Measurements from ENCODE around the gene SGIP1. TPM values are rescaled to one million over a fixed set of nuclear protein-coding genes. Genes with fewer than 3 reads are reported as not detected.
"Not testable (repeated sequence)": the region's sequence is repeated elsewhere in the genome, so short reads cannot be mapped to it uniquely, and the experiment has no call there.

Gene SGIP1
- polyA plus RNA-seq, 3 donors, result 11.7 to 18.5 (median 17.4) TPM

DNA sequence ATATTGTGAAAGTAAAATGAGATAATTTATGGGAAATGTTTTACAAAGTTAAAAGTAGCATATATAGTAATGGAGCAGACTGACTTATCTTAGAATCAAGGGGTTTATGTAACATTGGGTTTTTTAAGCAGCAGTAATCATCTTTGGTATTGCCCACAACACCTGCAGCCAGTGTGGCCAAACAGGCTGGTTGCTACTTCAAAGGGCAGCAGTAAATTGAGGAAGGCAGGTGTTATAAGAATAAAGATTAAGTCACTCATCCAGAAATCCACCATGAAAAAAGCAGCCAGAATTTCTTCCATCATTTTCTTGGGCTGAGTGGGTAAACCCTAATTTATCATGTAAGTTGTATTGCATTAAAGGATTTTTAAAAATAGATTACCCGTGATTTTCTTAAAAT, 235.0 kb downstream of the SGIP1 start:
- no peak for DNase-seq

DNA sequence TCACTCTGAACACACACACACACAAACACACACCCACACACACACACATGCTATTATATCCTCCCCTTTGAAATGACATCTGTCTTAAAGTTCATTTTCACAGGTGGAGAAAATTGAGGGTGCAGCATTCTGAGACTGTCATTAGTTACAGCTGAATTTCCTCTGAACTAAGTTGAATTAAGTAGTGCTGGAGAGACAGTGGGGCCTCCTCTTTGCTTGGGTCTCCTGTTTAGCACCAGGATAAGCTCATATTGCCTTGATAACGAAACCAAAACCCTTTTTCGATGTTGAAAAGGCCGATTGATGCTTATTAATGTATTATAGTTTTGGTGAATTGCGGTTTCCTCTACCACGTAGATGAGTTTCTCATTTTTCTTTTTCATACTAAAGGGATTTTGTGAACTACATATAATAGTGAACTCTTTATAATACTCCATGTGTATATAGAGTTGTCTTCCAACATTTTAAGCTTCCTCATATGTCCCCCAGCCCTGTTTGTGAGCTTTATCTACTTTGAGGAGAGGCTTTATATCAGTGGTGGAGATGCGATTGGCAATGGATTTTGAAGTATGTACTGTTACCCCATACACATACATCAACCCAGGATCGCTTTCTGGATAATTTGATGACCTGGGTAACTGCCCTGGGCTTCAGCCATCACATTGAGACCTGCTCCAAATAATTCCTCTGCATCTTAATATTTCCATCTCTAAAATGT, 235.7 kb downstream of the SGIP1 start:
- DNase-seq, result no peak

DNA sequence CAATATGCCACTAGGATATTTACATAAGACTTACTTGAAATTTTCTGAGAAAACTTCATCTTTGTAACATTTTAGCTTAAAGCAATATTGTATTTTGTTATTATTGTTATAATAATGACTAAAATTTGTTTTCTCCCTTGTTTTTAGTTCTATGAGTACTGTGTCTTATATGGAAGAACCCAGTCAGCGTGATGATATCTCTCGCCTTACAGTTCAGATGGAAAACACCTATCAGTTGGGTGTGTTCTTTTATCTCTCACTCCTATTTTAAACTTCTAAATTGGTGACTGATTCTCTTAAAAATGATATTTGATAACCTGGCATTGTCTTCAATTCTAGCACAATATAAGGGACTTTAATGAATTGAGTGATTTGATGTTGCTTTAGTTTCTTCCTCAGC, 236.3 kb downstream of the SGIP1 start:
- no peak for DNase-seq

DNA sequence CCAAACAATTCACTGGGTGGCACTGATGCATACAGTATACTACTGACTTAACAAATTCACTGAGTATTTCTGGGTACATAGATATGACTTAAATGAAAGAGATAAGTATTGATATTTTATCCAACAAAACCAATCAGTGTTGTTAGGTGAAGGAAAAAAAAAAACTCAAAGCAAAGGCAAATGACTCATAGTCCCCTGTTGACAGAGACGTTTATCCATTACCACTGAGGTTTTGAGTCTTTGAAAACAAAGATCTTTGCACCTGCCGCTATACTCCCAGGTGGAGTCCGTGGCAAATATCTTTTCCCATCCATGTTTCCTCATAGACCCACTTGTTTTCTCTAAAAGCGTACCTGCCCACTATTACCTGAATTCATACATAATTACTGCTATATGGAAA, 236.7 kb downstream of the SGIP1 start:
- DNase-seq, result no peak

DNA sequence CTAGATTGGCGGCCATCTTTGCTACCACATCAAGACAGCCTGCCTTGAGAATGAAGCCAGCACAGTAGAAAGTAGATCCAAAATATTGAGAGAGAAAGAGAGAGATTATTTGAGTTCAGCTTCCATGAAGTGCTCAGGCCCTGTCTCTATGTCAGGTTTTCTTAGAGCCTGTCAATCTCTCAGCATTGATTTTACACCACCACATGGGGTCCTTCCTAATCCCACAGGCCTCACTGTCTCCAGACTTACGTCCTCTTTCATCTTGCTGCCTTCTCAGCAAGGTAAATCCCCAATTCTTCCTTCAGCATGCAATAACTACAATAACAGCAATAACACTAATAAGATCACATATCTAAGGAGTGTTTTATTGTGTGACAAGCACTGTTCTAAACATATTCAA, 239.3 kb downstream of the SGIP1 start:
- no peak for DNase-seq

DNA sequence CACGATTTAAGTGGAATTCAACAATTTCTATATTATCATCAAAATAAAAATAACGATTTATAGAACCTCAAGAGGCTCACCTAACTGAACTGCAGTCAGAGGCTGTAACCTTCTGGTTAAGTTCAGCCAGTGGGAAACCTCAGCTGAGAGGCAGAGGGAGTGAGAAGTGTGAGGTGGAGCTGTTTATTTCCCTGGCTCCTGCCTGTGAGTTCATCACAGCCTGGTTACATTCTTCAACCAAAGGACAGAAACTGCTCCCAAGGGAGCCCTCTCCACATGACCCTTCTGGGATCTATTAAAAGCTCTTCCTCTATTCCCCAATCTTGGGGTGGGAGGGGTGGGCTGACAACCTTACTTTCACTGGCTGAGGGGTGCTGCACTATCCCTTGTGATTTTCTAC, 240.5 kb downstream of the SGIP1 start:
- no peak for DNase-seq

DNA sequence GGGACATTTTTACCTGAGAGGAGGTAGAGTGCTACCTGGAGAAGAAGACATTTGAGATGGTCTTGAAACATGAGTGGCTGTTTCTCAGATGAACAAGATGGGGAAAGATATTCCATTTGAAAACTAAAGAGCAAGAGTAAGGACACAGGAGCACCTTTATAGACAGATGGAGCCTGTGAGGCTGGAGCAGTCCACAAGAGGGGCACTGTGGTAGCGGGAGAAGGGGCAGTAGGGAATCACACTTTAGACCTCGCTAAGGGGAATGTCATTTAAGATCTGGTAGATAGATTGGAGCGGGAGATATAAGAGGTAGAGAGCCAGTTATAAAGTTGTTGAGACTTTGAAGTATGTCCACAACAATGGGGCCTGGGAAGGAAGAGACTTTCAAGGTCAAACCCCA, 241.7 kb downstream of the SGIP1 start:
- no peak for DNase-seq

DNA sequence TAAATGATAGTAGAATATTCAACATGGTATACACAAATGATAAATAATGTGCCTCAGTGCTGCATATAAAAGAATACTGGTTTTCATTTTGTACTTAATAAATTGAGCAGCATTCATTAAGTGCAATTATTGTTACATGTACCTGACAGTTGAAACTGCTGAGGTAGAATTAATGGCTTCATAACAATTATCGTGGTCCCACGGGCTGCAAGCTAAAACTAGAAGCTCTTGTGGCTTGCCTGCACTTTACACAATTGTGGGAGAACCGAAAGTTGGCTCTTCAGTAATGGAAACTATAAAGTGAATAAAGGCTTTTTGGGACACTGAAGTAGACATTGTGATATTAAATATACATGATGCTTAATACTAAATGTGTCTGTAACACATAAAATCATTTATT, 243.9 kb downstream of the SGIP1 start:
- no peak for DNase-seq

DNA sequence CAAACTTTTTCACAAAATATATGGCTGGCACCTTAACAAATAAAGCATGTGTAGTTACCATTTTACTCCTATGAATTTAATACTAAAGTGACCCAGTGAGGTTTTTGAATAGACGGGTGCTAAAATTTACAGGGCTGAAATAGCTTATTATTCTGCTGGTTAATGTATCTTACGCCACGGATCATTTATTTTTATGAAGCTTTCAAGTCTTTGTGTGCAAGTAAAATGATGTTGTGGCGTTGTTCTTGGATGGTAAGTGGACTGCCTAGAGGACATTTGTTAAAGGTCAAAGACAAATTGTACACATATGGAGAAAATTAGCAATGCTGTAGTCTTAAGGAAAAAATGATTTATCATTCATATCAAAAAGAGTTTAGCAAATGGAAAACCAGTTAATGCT, 244.3 kb downstream of the SGIP1 start:
- peak; percentile 21 for DNase-seq

DNA sequence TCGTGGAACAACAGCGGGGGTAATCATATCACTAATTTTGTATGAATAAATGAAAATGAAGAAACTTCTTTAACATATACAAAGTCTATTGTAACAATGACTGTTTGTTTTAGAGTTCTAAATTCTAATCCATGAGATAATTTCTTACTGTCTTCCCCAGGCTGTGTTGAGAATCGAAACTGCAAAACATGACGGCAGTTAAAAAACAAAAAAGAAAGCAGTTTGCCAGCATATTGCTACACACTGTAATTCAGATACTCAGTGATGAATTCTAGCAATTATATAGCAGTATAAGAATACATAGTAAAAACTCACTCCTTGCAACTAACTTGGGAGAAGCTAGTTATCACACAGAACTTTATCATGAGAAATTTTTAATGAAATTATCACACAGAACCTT, 245.0 kb downstream of the SGIP1 start:
- no peak for DNase-seq

DNA sequence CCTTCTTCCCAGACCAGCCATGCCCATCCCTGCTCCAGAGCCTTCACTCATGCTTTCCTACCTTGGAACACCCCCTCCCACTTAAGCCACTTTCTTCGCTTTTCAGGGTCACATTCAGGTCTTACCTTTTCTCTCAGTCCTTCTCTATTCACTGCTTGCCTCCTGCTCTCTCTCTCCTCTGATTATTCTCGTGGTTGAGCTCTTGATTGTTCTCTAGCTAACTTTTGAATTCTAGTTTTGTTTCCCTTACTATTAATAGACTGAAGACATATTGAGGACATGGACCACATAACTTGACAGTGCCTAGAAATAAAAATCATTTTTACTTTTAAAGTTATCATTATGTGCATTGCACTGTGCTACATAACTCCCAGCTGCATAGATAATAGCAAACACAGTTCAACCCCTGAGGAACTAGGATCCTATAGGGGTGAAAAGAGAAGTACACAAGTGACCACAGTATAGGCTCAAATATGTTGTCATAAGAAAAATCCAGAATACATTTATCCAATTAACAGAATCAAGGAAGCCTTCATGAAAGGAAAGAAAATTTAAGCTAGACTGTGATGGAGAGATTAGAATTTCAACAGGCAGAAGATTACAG, 245.6 kb downstream of the SGIP1 start:
- no peak for DNase-seq

DNA sequence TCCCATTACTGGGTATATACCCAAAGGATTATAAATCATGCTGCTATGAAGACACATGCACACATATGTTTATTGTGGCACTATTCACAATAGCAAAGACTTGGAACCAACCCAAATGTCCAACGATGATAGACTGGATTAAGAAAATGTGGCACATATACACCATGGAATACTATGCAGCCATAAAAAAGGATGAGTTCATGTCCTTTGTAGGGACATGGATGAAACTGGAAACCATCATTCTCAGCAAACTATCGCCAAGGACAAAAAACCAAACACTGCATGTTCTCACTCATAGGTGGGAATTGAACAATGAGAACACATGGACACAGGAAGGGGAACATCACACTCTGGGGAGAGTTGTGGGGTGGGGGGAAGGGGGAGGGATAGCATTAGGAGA, 251.8 kb downstream of the SGIP1 start:
- not testable (repeated sequence) for DNase-seq

DNA sequence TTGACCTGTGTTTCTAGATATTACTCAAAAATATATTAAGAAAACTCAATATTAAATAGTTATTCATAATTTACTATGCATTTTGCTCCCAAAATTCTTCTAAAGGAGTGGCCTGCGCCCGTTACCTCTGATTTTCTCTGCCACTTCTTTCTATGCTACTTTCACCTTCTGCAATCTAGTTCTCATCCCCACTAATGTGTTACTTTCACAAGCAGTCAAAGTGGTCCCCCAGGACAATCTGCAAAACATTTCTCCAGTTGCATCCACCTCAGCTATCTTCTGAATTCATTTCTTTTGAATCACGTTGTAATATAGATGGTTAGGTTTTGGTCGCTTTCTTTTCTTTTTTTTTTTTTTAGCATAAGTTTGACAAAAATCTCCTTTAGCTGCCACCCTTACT, 253.7 kb downstream of the SGIP1 start:
- DNase-seq, result no peak

DNA sequence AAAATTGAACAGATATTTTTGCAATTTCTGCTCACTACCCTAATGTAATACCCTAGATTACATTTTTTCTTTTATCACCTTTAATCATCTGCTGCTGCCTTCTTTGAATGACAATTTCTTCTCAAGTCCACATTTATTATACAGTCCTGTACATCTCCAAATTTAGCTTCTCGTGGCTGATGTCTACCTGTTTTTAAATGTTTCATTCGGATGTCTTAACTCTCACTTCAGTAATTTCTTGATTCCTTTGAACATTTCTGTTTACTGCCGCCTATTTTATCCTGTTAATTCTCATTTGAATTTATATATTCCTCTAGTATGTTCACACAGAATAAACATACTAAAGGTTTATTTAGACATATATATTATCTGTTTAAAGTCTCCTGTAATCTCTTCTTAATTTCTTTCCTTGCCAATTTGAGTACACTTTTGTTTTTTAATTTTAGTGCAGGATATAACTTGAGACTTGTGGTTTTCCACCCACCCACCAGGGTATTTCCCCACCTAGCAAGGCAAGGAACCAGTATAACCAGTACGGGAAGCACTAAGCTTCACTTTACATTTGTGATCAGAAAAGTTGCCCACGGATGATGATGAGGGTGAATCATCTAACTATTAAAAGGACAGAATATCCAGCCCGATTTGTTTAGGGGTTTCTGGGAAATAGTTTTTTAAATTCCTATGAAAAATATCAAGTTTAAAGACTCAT, 254.4 kb downstream of the SGIP1 start:
- DNase-seq, result no peak

DNA sequence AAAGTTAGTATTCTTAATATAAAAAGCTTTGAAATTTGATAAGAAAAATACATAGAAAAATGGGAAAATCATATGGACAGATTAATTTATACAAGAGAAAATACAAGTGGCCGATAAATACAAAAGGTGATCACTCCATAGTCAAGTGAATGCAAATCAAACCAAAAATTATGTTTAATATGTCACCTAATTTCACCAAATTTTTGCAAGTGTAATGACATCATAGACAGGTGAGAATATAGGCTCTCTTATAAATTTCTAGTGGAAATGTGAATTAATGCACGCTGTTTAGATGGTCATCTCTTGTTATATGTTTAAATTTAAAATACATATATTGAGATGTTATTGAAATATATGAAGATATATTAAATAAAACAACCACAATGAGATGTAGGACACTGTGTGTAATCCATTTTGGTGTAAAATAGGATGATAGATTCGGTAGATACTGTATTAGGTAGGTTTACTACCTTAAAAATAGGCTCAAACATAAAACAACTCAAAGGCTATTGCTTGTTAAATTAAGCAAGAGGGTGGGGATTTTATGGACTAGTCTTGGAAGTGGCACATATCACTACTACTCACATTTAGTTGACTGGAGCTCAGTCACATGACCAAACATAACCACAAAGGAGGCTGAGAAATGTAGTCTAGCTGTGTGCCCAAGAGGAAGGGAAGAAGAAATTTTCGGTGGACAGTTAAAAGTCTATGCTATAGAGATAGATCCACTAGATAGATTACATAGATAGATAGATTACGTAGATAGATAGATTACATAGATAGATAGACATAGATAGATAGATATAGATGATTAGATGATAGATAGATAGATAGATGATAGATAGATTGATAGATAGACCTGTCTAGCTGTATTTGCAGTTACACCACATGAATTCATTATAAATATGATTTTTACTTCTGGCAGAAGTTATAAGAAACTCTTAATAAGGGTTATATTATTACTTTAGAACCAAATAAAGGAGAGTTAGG, 258.0 kb downstream of the SGIP1 start:
- no peak for DNase-seq

DNA sequence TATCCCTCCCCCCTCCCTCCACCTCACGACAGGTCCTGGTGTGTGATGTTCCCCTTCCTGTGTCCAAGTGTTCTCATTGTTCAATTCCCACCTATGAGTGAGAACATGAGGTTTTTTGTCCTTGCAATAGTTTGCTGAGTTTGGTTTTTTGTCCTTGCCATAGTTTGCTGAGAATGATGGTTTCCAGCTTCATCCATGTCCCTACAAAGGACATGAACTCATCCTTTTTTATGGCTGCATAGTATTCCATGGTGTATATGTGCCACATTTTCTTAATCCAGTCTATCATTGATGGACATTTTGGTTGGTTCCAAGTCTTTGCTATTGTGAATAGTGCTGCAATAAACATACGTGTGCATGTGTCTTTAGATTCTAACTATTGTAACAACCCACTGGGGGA, 261.9 kb downstream of the SGIP1 start:
- DNase-seq, result not testable (repeated sequence)

Other genes with a start within 250 kb of the SGIP1 start
- gene DYNLT5, start 218.3 kb downstream of the SGIP1 start, polyA plus RNA-seq (ENCODE audit: insufficient read length in 3 of 3), result 1 to 10 TPM; 1.7 to 2.2 (median 1.8) TPM